Right hindlimb (tissue), 1 donor: Measurements from ENCODE around the gene CCDC85B.
"Not testable (repeated sequence)": the region's sequence is repeated elsewhere in the genome, so short reads cannot be mapped to it uniquely, and the experiment has no call there.

Source experiments
- DNase-seq: peaks from one replicate; pipeline ENCODE4 v3.0.0-alpha.2; 2018

Gene CCDC85B

GRCh38 chr11:65890324-65891218 is at the start of gene CCDC85B:
Gene CCDC85B, plus strand, starts transcription at chr11:65890673. Its CDS starts 111 bp downstream, at chr11:65890784.
- DNase-seq, result peak; percentile 98

GRCh38 chr11:65842144-65842543 is 48.3 kb upstream of the CCDC85B start:
- no peak for DNase-seq

GRCh38 chr11:65843811-65844210 is 46.7 kb upstream of the CCDC85B start:
- DNase-seq, result no peak

GRCh38 chr11:65844231-65844872 is 46.1 kb upstream of the CCDC85B start:
- DNase-seq, result no peak

- no peak for DNase-seq
Observed at GRCh38 chr11:65847746-65848145, 42.7 kb upstream of the CCDC85B start.

- not testable (repeated sequence) for DNase-seq
Observed at GRCh38 chr11:65848693-65849092, 41.8 kb upstream of the CCDC85B start.

GRCh38 chr11:65849366-65849765 is 41.1 kb upstream of the CCDC85B start:
- DNase-seq, result no peak

- DNase-seq, result no peak
Observed at GRCh38 chr11:65849771-65850216, 40.7 kb upstream of the CCDC85B start.

GRCh38 chr11:65850217-65851082 is 40.0 kb upstream of the CCDC85B start:
- DNase-seq, result no peak

- no peak for DNase-seq
Observed at GRCh38 chr11:65851083-65851579, 39.3 kb upstream of the CCDC85B start.

GRCh38 chr11:65851811-65852507 is 38.5 kb upstream of the CCDC85B start:
- DNase-seq, result no peak

GRCh38 chr11:65852508-65853245 is 37.8 kb upstream of the CCDC85B start:
- DNase-seq, result no peak

- DNase-seq, result no peak
Observed at GRCh38 chr11:65853246-65853979, 37.1 kb upstream of the CCDC85B start.

GRCh38 chr11:65854161-65854592 is 36.3 kb upstream of the CCDC85B start:
- DNase-seq, result no peak

GRCh38 chr11:65854852-65855837 is 35.3 kb upstream of the CCDC85B start:
- peak; percentile 23 for DNase-seq

- DNase-seq, result no peak
Observed at GRCh38 chr11:65855927-65856363, 34.5 kb upstream of the CCDC85B start.

GRCh38 chr11:65856689-65857499 is 33.6 kb upstream of the CCDC85B start:
- peak; percentile 85 for DNase-seq

GRCh38 chr11:65857500-65857852 is 33.0 kb upstream of the CCDC85B start:
- peak; percentile 77 for DNase-seq
